ENCODE measurements around the gene CDX1. TPM values are rescaled to one million over a fixed set of nuclear protein-coding genes. Genes with fewer than 3 reads are reported as not detected.

The CDX1 gene
- total and polyA plus RNA-seq, 2 of the 8 experiments (the other 6 are each of a cell fraction or from before 2014, with no cell fraction given) = not detected

DNA sequence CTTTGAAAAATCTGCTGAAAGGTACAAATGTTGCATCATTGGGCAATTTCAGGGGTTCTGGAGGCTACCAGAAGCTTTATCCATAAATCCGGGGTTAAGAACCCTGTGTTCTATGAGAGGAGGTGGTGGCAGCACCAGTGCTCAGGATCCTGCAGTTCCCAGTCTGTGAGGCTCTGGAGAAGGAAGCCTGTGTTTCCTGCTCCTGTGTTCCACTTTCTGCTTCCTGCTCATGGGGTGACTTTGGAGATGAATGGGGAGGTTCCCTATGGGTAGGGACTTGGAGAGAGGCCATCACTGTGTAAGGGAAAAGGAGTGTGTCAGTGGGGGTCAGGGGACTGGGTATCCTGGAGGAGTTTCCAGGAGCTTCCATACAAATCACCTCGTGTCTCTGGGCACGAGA is 2.3 kb downstream of the CDX1 start:
- H2BK5ac ChIP-seq (ENCODE audit: low read depth, low read length) = no peak overlapping the region
- peaks cover 58 to 77% (median 73%) of the 10 kb centered on the region in 4 experiments for H3K27me3 ChIP-seq (replicated peaks in 1 of 4; ENCODE audit: control insufficient read depth in 3 of 4, extremely low read depth in 1 of 4, insufficient read depth in 3 of 4, low read length in 3 of 4)
- H3K4me3 ChIP-seq (ENCODE audit: extremely low read depth in 1 of 4, insufficient read depth in 2 of 4, low read depth in 3 of 4, low read length in 4 of 4) = no peak overlapping the region
- H3K27ac ChIP-seq (ENCODE audit: low read depth, low read length) = no peak overlapping the region
- no peaks in the 10 kb centered on the region; a peak in 1 of 8 replicates for H3K36me3 ChIP-seq (ENCODE audit: control insufficient read depth in 2 of 4, insufficient read depth in 4 of 4, low read length in 3 of 4)
- H3K4me1 ChIP-seq (replicated peaks in 1 of 4; ENCODE audit: control insufficient read depth in 3 of 4, insufficient read depth in 4 of 4, low read length in 3 of 4) = peaks cover 4 to 9% (median 7%) of the 10 kb centered on the region in 4 experiments
- no peak overlapping the region for H4K8ac ChIP-seq (ENCODE audit: extremely low read depth, insufficient read depth, low read length)
- H2AFZ ChIP-seq (ENCODE audit: low read length) = no peak overlapping the region
- H3K23ac ChIP-seq (ENCODE audit: insufficient read length) = no peak overlapping the region
- peaks cover 3% of the 10 kb centered on the region; the same call in 1 of the 2 replicates for H3K23me2 ChIP-seq (ENCODE audit: low read depth, low read length)
- POLR2A ChIA-PET (ENCODE audit: partially characterized antibody) = interaction anchor here (1.2 kb wide), 1 partner anchor 279 kb away, joined by 3 read pairs; no protein-coding TSS in a partner anchor
- no peak overlapping the region for H2BK120ac ChIP-seq (replicated peaks; ENCODE audit: low read depth, low read length)
- FAIRE-seq = no peak
- no peak overlapping the region for H2BK12ac ChIP-seq (ENCODE audit: low read depth, low read length)
- H3K9me3 ChIP-seq (ENCODE audit: insufficient read depth in 2 of 2, low read depth in 1 of 2, low read length in 1 of 2) = no peaks in the 10 kb centered on the region
- no peak overlapping the region for H3K4me2 ChIP-seq (ENCODE audit: insufficient read depth in 1 of 2, low read depth in 2 of 2, low read length in 2 of 2)
- no peak overlapping the region for H3K56ac ChIP-seq (replicated peaks; ENCODE audit: insufficient read length, low read depth, low read length)
- no peak overlapping the region for H4K5ac ChIP-seq (ENCODE audit: insufficient read length, low read depth, low read length)
- H3K79me2 ChIP-seq (ENCODE audit: control insufficient read depth in 1 of 2, insufficient read depth in 2 of 2, low read length in 2 of 2) = no peaks in the 10 kb centered on the region
- no peak overlapping the region for H3K4ac ChIP-seq (replicated peaks; ENCODE audit: insufficient read length, low read depth, low read length)
- H3K14ac ChIP-seq (ENCODE audit: insufficient read length) = no peak overlapping the region
- H2BK20ac ChIP-seq (ENCODE audit: low read length) = no peak overlapping the region
- 84% methylated on average over 3 of the region's 3 CpGs; no CpG with 5 or more reads in 1 of the 2 experiments for WGBS, 2 experiments (ENCODE audit: extremely low coverage in 1 of 2, insufficient coverage in 1 of 2, insufficient read length in 1 of 2, insufficient replicate concordance in 2 of 2, low coverage in 1 of 2, low lambda C conversion rate in 2 of 2, missing lambda C conversion rate in 1 of 2)
- H4K20me1 ChIP-seq (replicated peaks in 1 of 2; ENCODE audit: control insufficient read depth in 1 of 2, insufficient read depth in 2 of 2, low read length in 2 of 2) = peaks cover 4 to 7% of the 10 kb centered on the region in 2 experiments
- no peak overlapping the region for H2AK5ac ChIP-seq (ENCODE audit: low read depth, low read length)
- no peaks in the 10 kb centered on the region for H3K79me1 ChIP-seq (ENCODE audit: low read depth, low read length)
- H2BK15ac ChIP-seq (ENCODE audit: low read length) = no peak overlapping the region
- no peak for DNase-seq (ENCODE audit: low read depth in 1 of 2, low spot score in 2 of 2)
- H3K18ac ChIP-seq (ENCODE audit: extremely low read depth, low read length) = no peak overlapping the region
- no peak overlapping the region for H4K91ac ChIP-seq (replicated peaks; ENCODE audit: insufficient read length, low read length)
- H3K9ac ChIP-seq (replicated peaks in 1 of 4; ENCODE audit: extremely low read depth in 1 of 4, low read depth in 3 of 4, low read length in 3 of 4) = no peak overlapping the region
- CTCF ChIA-PET (ENCODE audit: partially characterized antibody) = interaction anchor here (0.8 to 17.8 kb wide), 21 partner anchors 7 to 183 kb away, joined by 3 to 406 read pairs (median 6); partner anchors contain the start of genes CDX1 and SLC6A7
- TF ChIP-seq CREB1 (IDR thresholded peaks at IDR 0.05) (no peak), SUZ12 (IDR thresholded peaks at IDR 0.05; ENCODE audit: low read length) (no peak), RAD21 (IDR thresholded peaks at IDR 0.05 in 1 of 2, conservative IDR thresholded peaks at IDR 0.05 in 1 of 2; ENCODE audit: low read depth in 2 of 2, low read length in 2 of 2) (no peak), TBP (IDR thresholded peaks at IDR 0.05; ENCODE audit: low read depth, low read length) (no peak), HDAC2 (IDR thresholded peaks at IDR 0.05; ENCODE audit: borderline replicate concordance in 1 of 2, low read depth in 2 of 2, low read length in 2 of 2) (no peak), RNF2 (IDR thresholded peaks at IDR 0.05; ENCODE audit: borderline replicate concordance, low read depth, low read length, missing control alignments, poor library complexity, severe bottlenecking) (no peak)
- TF ChIP-seq, protein P1, sequence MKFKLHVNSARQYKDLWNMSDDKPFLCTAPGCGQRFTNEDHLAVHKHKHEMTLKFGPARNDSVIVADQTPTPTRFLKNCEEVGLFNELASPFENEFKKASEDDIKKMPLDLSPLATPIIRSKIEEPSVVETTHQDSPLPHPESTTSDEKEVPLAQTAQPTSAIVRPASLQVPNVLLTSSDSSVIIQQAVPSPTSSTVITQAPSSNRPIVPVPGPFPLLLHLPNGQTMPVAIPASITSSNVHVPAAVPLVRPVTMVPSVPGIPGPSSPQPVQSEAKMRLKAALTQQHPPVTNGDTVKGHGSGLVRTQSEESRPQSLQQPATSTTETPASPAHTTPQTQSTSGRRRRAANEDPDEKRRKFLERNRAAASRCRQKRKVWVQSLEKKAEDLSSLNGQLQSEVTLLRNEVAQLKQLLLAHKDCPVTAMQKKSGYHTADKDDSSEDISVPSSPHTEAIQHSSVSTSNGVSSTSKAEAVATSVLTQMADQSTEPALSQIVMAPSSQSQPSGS (IDR thresholded peaks at IDR 0.05; ENCODE audit: low read length) = no peak
- TF ChIP-seq, protein P2, sequence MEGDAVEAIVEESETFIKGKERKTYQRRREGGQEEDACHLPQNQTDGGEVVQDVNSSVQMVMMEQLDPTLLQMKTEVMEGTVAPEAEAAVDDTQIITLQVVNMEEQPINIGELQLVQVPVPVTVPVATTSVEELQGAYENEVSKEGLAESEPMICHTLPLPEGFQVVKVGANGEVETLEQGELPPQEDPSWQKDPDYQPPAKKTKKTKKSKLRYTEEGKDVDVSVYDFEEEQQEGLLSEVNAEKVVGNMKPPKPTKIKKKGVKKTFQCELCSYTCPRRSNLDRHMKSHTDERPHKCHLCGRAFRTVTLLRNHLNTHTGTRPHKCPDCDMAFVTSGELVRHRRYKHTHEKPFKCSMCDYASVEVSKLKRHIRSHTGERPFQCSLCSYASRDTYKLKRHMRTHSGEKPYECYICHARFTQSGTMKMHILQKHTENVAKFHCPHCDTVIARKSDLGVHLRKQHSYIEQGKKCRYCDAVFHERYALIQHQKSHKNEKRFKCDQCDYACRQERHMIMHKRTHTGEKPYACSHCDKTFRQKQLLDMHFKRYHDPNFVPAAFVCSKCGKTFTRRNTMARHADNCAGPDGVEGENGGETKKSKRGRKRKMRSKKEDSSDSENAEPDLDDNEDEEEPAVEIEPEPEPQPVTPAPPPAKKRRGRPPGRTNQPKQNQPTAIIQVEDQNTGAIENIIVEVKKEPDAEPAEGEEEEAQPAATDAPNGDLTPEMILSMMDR (IDR thresholded peaks at IDR 0.05; ENCODE audit: control extremely low read depth in 1 of 3, insufficient read depth in 1 of 3, low read depth in 1 of 3, low read length in 3 of 3) = no peak

All from H1 (cell line).